ENCODE results near the gene OR2AT4. TPM values are rescaled to one million over a fixed set of nuclear protein-coding genes. Genes with fewer than 3 reads are reported as not detected.

The OR2AT4 gene
- total RNA-seq, 4 donors from 2014 or later: not detected

- Histone ChIP-seq H3K4me3 (no peak overlapping the region), H3K36me3 (no peaks in the 10 kb centered on the region), H3K27me3 (no peaks in the 10 kb centered on the region), H3K9me3 (no peaks in the 10 kb centered on the region), H3K27ac (no peak overlapping the region), H3K4me1 (no peaks in the 10 kb centered on the region)
- DNase-seq: no peak
- intact Hi-C loops (cut with DNase I; ENCODE audit: low total_unique reads): no loop called here
- TF ChIP-seq CTCF (IDR thresholded peaks at IDR 0.05 in 4 of 5, conservative IDR thresholded peaks at IDR 0.05 in 1 of 5): no peak
- TF ChIP-seq POLR2A (IDR thresholded peaks at IDR 0.05): no peak
- ATAC-seq: no peak
- in situ Hi-C loops (cut with MboI; ENCODE audit: low sequenced_read_pairs in 4 of 4): no loop called here
These were observed 6.0 kb downstream of the OR2AT4 start for GRCh38 chr11:75090671-75091177.

GRCh38 chr11:75087319-75088305 is 9.1 kb downstream of the OR2AT4 start:
- Histone ChIP-seq H3K4me1 (no peaks in the 10 kb centered on the region), H3K27ac (no peak overlapping the region), H3K4me3 (no peak overlapping the region), H3K36me3 (no peaks in the 10 kb centered on the region), H3K9me3 (no peaks in the 10 kb centered on the region), H3K27me3 (peaks cover 0 to 3% (median 0%) of the 10 kb centered on the region in 3 donors)
- ATAC-seq: no peak
- intact Hi-C loops (cut with DNase I; ENCODE audit: low total_unique reads): no loop called here
- no peak for DNase-seq
- TF ChIP-seq POLR2A (IDR thresholded peaks at IDR 0.05) (no peak), CTCF (IDR thresholded peaks at IDR 0.05 in 4 of 5, conservative IDR thresholded peaks at IDR 0.05 in 1 of 5) (no peak)
- in situ Hi-C loops (cut with MboI; ENCODE audit: low sequenced_read_pairs in 4 of 4): no loop called here

- H3K27ac ChIP-seq: no peak overlapping the region
- H3K36me3 ChIP-seq: no peaks in the 10 kb centered on the region
- in situ Hi-C loops (cut with MboI; ENCODE audit: low sequenced_read_pairs in 4 of 4) (no loop called here), intact Hi-C loops (cut with DNase I; ENCODE audit: low total_unique reads) (no loop called here)
- TF ChIP-seq CTCF (IDR thresholded peaks at IDR 0.05 in 4 of 5, conservative IDR thresholded peaks at IDR 0.05 in 1 of 5) (no peak), POLR2A (IDR thresholded peaks at IDR 0.05) (no peak)
- no peaks in the 10 kb centered on the region for H3K4me1 ChIP-seq
- no peak overlapping the region for H3K4me3 ChIP-seq
- H3K27me3 ChIP-seq: peaks cover 0 to 3% (median 2%) of the 10 kb centered on the region in 3 donors
- DNase-seq (no peak), ATAC-seq (no peak)
- no peaks in the 10 kb centered on the region for H3K9me3 ChIP-seq
These were observed 11.8 kb downstream of the OR2AT4 start for GRCh38 chr11:75084883-75085282.

GRCh38 chr11:75083217-75083605 is 13.5 kb downstream of the OR2AT4 start:
- ATAC-seq (no peak), DNase-seq (no peak)
- TF ChIP-seq CTCF (IDR thresholded peaks at IDR 0.05 in 4 of 5, conservative IDR thresholded peaks at IDR 0.05 in 1 of 5): no peak
- TF ChIP-seq POLR2A (IDR thresholded peaks at IDR 0.05): no peak
- no peak overlapping the region for H3K4me3 ChIP-seq
- in situ Hi-C loops (cut with MboI; ENCODE audit: low sequenced_read_pairs in 4 of 4): no loop called here
- no peaks in the 10 kb centered on the region for H3K36me3 ChIP-seq
- no peaks in the 10 kb centered on the region for H3K9me3 ChIP-seq
- no peaks in the 10 kb centered on the region for H3K4me1 ChIP-seq
- H3K27me3 ChIP-seq: peaks cover 0 to 3% (median 2%) of the 10 kb centered on the region in 3 donors
- intact Hi-C loops (cut with DNase I; ENCODE audit: low total_unique reads): no loop called here
- H3K27ac ChIP-seq: no peak overlapping the region
